A549 (cell line): ENCODE results near the gene TMEM179B. TPM values are rescaled to one million over a fixed set of nuclear protein-coding genes. Genes with fewer than 3 reads are reported as not detected.

Experiments used
- ATAC-seq, 2 experiments: fragments of 200-7000 bp in 1 of 2; fragments of >200 bp in 1 of 2; cut with Nextera tagmentation in 1 of 2; cut with Tn5 transposase in 1 of 2; 3 replicates each; pipeline versions ENCODE4 v1.8.0 to v1.9.1; 2018 to 2020; ENCODE audit warnings: mild to moderate bottlenecking in 1 of 2, moderate library complexity in 1 of 2
- CTCF ChIA-PET: fragments of 300-600 bp; sonication (Branson Sonifier 250); formaldehyde crosslinking; extraction: SDS; loops from one replicate; lab custom pipeline; 2021; ENCODE audit warnings: antibody characterized with exemption, inconsistent platforms; lab: Yijun Ruan, JAX
- POLR2A ChIA-PET: fragments of 350-600 bp; formaldehyde crosslinking; extraction: SDS; loops from one replicate; lab custom pipeline; 2021; ENCODE audit warnings: antibody characterized with exemption, inconsistent platforms; lab: Yijun Ruan, JAX
- DNase-seq, 2 experiments: peaks; one replicate each; pipeline versions ENCODE4 v3.0.0 to v3.0.0-alpha.2; 2011 to 2016; ENCODE audit warnings: low read depth in 1 of 2, low spot score in 1 of 2
- FAIRE-seq: peaks from 2 replicates; lab custom pipeline; 2011; peaks lifted over from hg19 to GRCh38; lab: Jason Lieb, UNC
- H3K27ac ChIP-seq, 2 experiments: fragments of >200 bp; sonication (Bioruptor Twin); formaldehyde crosslinking; 3 replicates each; pipeline ENCODE4 v1.5.1; 2016 to 2017
- H3K4me1 ChIP-seq: fragments of >200 bp; sonication (Bioruptor Twin); formaldehyde crosslinking; 3 replicates; pipeline ENCODE4 v1.6.1; 2016
- H3K4me2 ChIP-seq: fragments of >200 bp; sonication (Bioruptor Twin); formaldehyde crosslinking; 3 replicates; pipeline ENCODE4 v1.6.1; 2016
- H3K4me3 ChIP-seq: fragments of >200 bp; sonication (Bioruptor Twin); formaldehyde crosslinking; 3 replicates; pipeline ENCODE4 v1.5.1; 2016
- H3K9me3 ChIP-seq: fragments of >200 bp; sonication (Bioruptor Twin); formaldehyde crosslinking; 3 replicates; pipeline ENCODE4 v1.6.1; 2016
- BHLHE40 ChIP-seq: IDR thresholded peaks from 2 replicates; pipeline ENCODE4 v1.6.1; 2012; ENCODE audit warnings: low read depth, low read length, inconsistent platforms
- CBX8 ChIP-seq: fragments of 200-600 bp; sonication (generic); IDR thresholded peaks from 2 replicates; pipeline ENCODE4 v1.6.1; 2016
- CEBPB ChIP-seq, 2 experiments: fragments of >200 bp in 1 of 2; sonication (Bioruptor Twin) in 1 of 2; formaldehyde crosslinking in 1 of 2; IDR thresholded peaks; 2 replicates each; pipeline ENCODE4 v1.6.1; 2012 to 2016
- CHD2 ChIP-seq: fragments of 150-350 bp; IDR thresholded peaks from 2 replicates; pipeline ENCODE4 v1.6.1; 2014; ENCODE audit warnings: low read length; ENCODE audit not compliant: partially characterized antibody
- CHD4 ChIP-seq: fragments of 200-600 bp; sonication (generic); IDR thresholded peaks from 2 replicates; pipeline ENCODE4 v1.6.1; 2016; ENCODE audit warnings: antibody characterized with exemption, mild to moderate bottlenecking, borderline replicate concordance
- CTCF ChIP-seq: fragments of >200 bp; sonication (Bioruptor Twin); formaldehyde crosslinking; IDR thresholded peaks from 3 replicates; pipeline ENCODE4 v1.5.1; 2016
- EHF ChIP-seq: fragments of 250-450 bp; sonication (Bioruptor Pico); IDR thresholded peaks from 2 replicates; pipeline ENCODE4 v1.5.0; 2020; ENCODE audit warnings: mild to moderate bottlenecking
- EHMT2 ChIP-seq: fragments of 200-600 bp; sonication (generic); IDR thresholded peaks from 2 replicates; pipeline ENCODE4 v1.6.1; 2016; ENCODE audit warnings: antibody characterized with exemption, low read depth, mild to moderate bottlenecking, moderate library complexity
- ELK1 ChIP-seq: fragments of 150-350 bp; IDR thresholded peaks from 2 replicates; pipeline ENCODE4 v1.6.1; 2014; ENCODE audit warnings: low read depth, mild to moderate bottlenecking, low read length
- EP300 ChIP-seq, 2 experiments: fragments of >200 bp; sonication (Bioruptor Twin); formaldehyde crosslinking; IDR thresholded peaks; 2 replicates in 1 of 2; 3 replicates in 1 of 2; pipeline ENCODE4 v1.6.1; 2016 to 2017
- FOSB ChIP-seq: fragments of 250-450 bp; sonication (Bioruptor Pico); IDR thresholded peaks from 2 replicates; pipeline ENCODE4 v1.5.0; 2020; ENCODE audit warnings: mild to moderate bottlenecking, moderate library complexity
- FOSL2 ChIP-seq, 2 experiments: fragments of 450-650 bp in 1 of 2; fragments of >200 bp in 1 of 2; sonication (Bioruptor Twin) in 1 of 2; formaldehyde crosslinking; IDR thresholded peaks; 2 replicates each; pipeline versions ENCODE4 v1.5.0 to v1.6.1; 2016 to 2020; ENCODE audit warnings: mild to moderate bottlenecking in 1 of 2, moderate library complexity in 1 of 2
- HES2 ChIP-seq: fragments of >200 bp; sonication (Bioruptor Twin); formaldehyde crosslinking; IDR thresholded peaks from 2 replicates; pipeline ENCODE4 v1.6.1; 2016
- HEYL ChIP-seq: fragments of 250-450 bp; sonication (Bioruptor Pico); IDR thresholded peaks from 2 replicates; pipeline ENCODE4 v1.8.0; 2021; ENCODE audit warnings: mild to moderate bottlenecking, moderate library complexity
- HOXA7 ChIP-seq: fragments of 250-450 bp; sonication (Bioruptor Pico); IDR thresholded peaks from 2 replicates; pipeline ENCODE4 v1.5.0; 2020; ENCODE audit warnings: mild to moderate bottlenecking, moderate library complexity
- KDM5A ChIP-seq: fragments of 200-600 bp; sonication (generic); IDR thresholded peaks from 2 replicates; pipeline ENCODE4 v1.6.1; 2016; ENCODE audit warnings: antibody characterized with exemption, mild to moderate bottlenecking
- MAFK ChIP-seq: fragments of 450-650 bp; IDR thresholded peaks from 2 replicates; pipeline ENCODE4 v1.6.1; 2014; ENCODE audit not compliant: partially characterized antibody
- MAX ChIP-seq: IDR thresholded peaks from 2 replicates; pipeline ENCODE4 v1.6.1; 2012
- NFE2L2 ChIP-seq: fragments of 150-350 bp; conservative IDR thresholded peaks from 2 replicates; pipeline ENCODE4 v1.6.1; 2014; ENCODE audit warnings: low read length
- NPAS2 ChIP-seq: fragments of 250-450 bp; sonication (Bioruptor Pico); IDR thresholded peaks from 2 replicates; pipeline ENCODE4 v1.8.0; 2022; ENCODE audit warnings: mild to moderate bottlenecking, moderate library complexity, borderline replicate concordance
- NR3C1 ChIP-seq: fragments of >200 bp; sonication (Bioruptor Twin); formaldehyde crosslinking; IDR thresholded peaks from 3 replicates; pipeline ENCODE4 v1.6.1; 2017
- POLR2AphosphoS2 ChIP-seq: conservative IDR thresholded peaks from 2 replicates; pipeline ENCODE4 v1.6.1; 2012; ENCODE audit warnings: low read length, improper control_type of control experiment, inconsistent platforms
- RARB ChIP-seq: fragments of 250-450 bp; sonication (Bioruptor Pico); IDR thresholded peaks from 2 replicates; pipeline ENCODE4 v1.8.0; 2021; ENCODE audit warnings: mild to moderate bottlenecking, moderate library complexity
- RCOR1 ChIP-seq: fragments of 150-350 bp; IDR thresholded peaks from 2 replicates; pipeline ENCODE4 v1.6.1; 2014; ENCODE audit warnings: antibody characterized with exemption, low read length, low read depth
- RNF2 ChIP-seq: fragments of 200-600 bp; sonication (generic); IDR thresholded peaks from 2 replicates; pipeline ENCODE4 v1.6.1; 2016; ENCODE audit warnings: low read depth, mild to moderate bottlenecking, antibody characterized with exemption, moderate library complexity, borderline replicate concordance
- SREBF2 ChIP-seq: fragments of 450-650 bp; IDR thresholded peaks from 2 replicates; pipeline ENCODE4 v1.6.1; 2014; ENCODE audit warnings: mild to moderate bottlenecking, moderate library complexity
- TP53 ChIP-seq: fragments of 250-450 bp; sonication (Bioruptor Pico); IDR thresholded peaks from 2 replicates; pipeline ENCODE4 v1.5.0; 2021; ENCODE audit warnings: mild to moderate bottlenecking, moderate library complexity
- WGBS: methylation state at CpG from one replicate; pipeline ENCODE4 v1.1.6; 2017; ENCODE audit errors: missing lambda C conversion rate; 5-methylcytosine and 5-hydroxymethylcytosine counted together
- polyA plus RNA-seq, 4 experiments: library from polyadenylated mRNA; depleted of rRNA in 3 of 4; stranded (reverse); fragments of >200 nt; fragmentation: RNase III in 1 of 4; extraction: RNeasy Plus Mini Kit Qiagen cat#74134 plus additional on column Dnase treatment in 1 of 4; gene quantifications; 2 replicates in 3 of 4; 3 replicates in 1 of 4; pipeline ENCODE4 v1.2.3, GENCODE V29; 2011 to 2017

Gene TMEM179B
- polyA plus RNA-seq, 2 of the 4 experiments (the other 2 are of a cell fraction): 62.8 to 64.7 TPM

GRCh38 chr11:62791501-62792201 is 4.4 kb downstream of the TMEM179B start, which contains the start of gene TMEM223 (continued):
- no peak for TF ChIP-seq RCOR1
- TF ChIP-seq HOXA7: no peak
- TF ChIP-seq EHF (CRISPR knock-in tag): peak; percentile 4; the same call in 1 of the 2 replicates
- no peak for TF ChIP-seq FOSL2 (IDR thresholded peaks at IDR 0.05)
- no peak for TF ChIP-seq FOSL2 (CRISPR knock-in tag; IDR thresholded peaks at IDR 0.05)
- no peak for TF ChIP-seq HEYL (CRISPR knock-in tag)
- TF ChIP-seq CBX8: no peak
- TF ChIP-seq KDM5A: peak; percentile 80
- TF ChIP-seq FOSB (CRISPR knock-in tag): no peak
- TF ChIP-seq MAX: peak; percentile 73
- TF ChIP-seq ELK1: no peak
- no peak for TF ChIP-seq TP53 (CRISPR knock-in tag)

GRCh38 chr11:62792202-62792575 is 5.0 kb downstream of the TMEM179B start:
- no peak for TF ChIP-seq CHD2
- no peak for TF ChIP-seq RNF2
- TF ChIP-seq RARB (CRISPR knock-in tag): no peak
- TF ChIP-seq POLR2AphosphoS2: no peak
- TF ChIP-seq NR3C1: no peak
- TF ChIP-seq EP300 (IDR thresholded peaks at IDR 0.05): no peak
- TF ChIP-seq HES2: no peak
- TF ChIP-seq NPAS2: no peak
- no peak for TF ChIP-seq HOXA7
- no peak for TF ChIP-seq MAFK
- no peak for TF ChIP-seq EHMT2
- TF ChIP-seq CEBPB (IDR thresholded peaks at IDR 0.05): no peak
- TF ChIP-seq, all 56 proteins: peak for 0
- no peak for FAIRE-seq
- ChIA-PET CTCF (interaction anchor here (1.1 to 7.6 kb wide), 2 partner anchors 9 to 62 kb away, joined by 3 to 69 read pairs; no protein-coding TSS in a partner anchor), POLR2A (interaction anchor here (0.9 to 3.7 kb wide), 2 partner anchors 16 to 49 kb away, joined by 6 to 20 read pairs; no protein-coding TSS in a partner anchor)
- Histone ChIP-seq H3K4me3 (peak overlapping the region; percentile 83), H3K4me2 (peak overlapping the region; percentile 87), H3K27ac (peak overlapping the region; percentile 89; a peak in 5 of 6 replicates), H3K4me1 (peaks cover 31% of the 10 kb centered on the region), H3K9me3 (no peaks in the 10 kb centered on the region)
- peak; percentile 1 to 3; a peak in 4 of 6 replicates for ATAC-seq
- WGBS: 33% methylated on average over 11 of the region's 11 CpGs
- no peak for DNase-seq

GRCh38 chr11:62794201-62794775 is 7.1 kb downstream of the TMEM179B start:
- WGBS: 78% methylated on average over 8 of the region's 8 CpGs
- no peak overlapping the region for H3K4me3 ChIP-seq
- H3K4me1 ChIP-seq: peaks cover 20% of the 10 kb centered on the region
- no peaks in the 10 kb centered on the region for H3K9me3 ChIP-seq
- CTCF ChIA-PET: interaction anchor here (0.9 to 4.7 kb wide), 5 partner anchors 8 to 251 kb away, joined by 3 to 49 read pairs (median 3); partner anchors contain the start of gene TMEM179B
- no peak for TF ChIP-seq CHD4
- TF ChIP-seq CTCF: no peak
- no peak for TF ChIP-seq BHLHE40
- no peak for TF ChIP-seq POLR2AphosphoS2
- no peak for TF ChIP-seq HES2
- no peak for TF ChIP-seq NFE2L2
- no peak for TF ChIP-seq FOSL2 (IDR thresholded peaks at IDR 0.05)
- no peak for TF ChIP-seq FOSL2 (CRISPR knock-in tag; IDR thresholded peaks at IDR 0.05)
- TF ChIP-seq EP300 (IDR thresholded peaks at IDR 0.05): no peak
- no peak for TF ChIP-seq SREBF2
- no peak overlapping the region for H3K4me2 ChIP-seq
- ATAC-seq (no peak), FAIRE-seq (no peak), DNase-seq (no peak)
- POLR2A ChIA-PET: interaction anchor here (0.7 to 1.1 kb wide), 4 partner anchors 9 to 40 kb away, joined by 3 to 4 read pairs (median 4); partner anchors contain the start of genes NXF1 and ZBTB3
- H3K27ac ChIP-seq: no peak overlapping the region
